ENCODE results near the gene DHODH.
"Not testable (repeated sequence)": the region's sequence is repeated elsewhere in the genome, so short reads cannot be mapped to it uniquely, and the experiment has no call there.

DHODH gene

GRCh38 chr16:72014675-72015074 lies 6.1 kb downstream of the DHODH start:
- no peak for DNase-seq

GRCh38 chr16:72015124-72015523 lies 6.6 kb downstream of the DHODH start:
- DNase-seq = no peak

- DNase-seq = no peak
Observed at GRCh38 chr16:72018470-72018869, 9.9 kb downstream of the DHODH start.

GRCh38 chr16:72021043-72021442 lies 12.5 kb downstream of the DHODH start:
- no peak for DNase-seq

- no peak for DNase-seq
Observed at GRCh38 chr16:72022127-72022526, 13.6 kb downstream of the DHODH start.

- no peak for DNase-seq
Observed at GRCh38 chr16:72023962-72024361, 15.4 kb downstream of the DHODH start.

GRCh38 chr16:72024862-72025382 lies 16.4 kb downstream of the DHODH start:
- no peak for DNase-seq

- DNase-seq = no peak
Observed at GRCh38 chr16:72025404-72026114, 17.0 kb downstream of the DHODH start.

GRCh38 chr16:72027669-72028378 lies 19.3 kb downstream of the DHODH start:
- DNase-seq = no peak

- no peak for DNase-seq
Observed at GRCh38 chr16:72029567-72030271, 21.2 kb downstream of the DHODH start.

GRCh38 chr16:72033437-72033836 lies 24.9 kb downstream of the DHODH start:
- no peak for DNase-seq

GRCh38 chr16:72036098-72036497 lies 27.6 kb downstream of the DHODH start:
- DNase-seq = no peak

GRCh38 chr16:72042157-72042660 lies 33.7 kb downstream of the DHODH start:
- no peak for DNase-seq

GRCh38 chr16:72043058-72043457 lies 34.5 kb downstream of the DHODH start:
- DNase-seq = no peak

- DNase-seq = no peak
Observed at GRCh38 chr16:72043539-72043938, 35.0 kb downstream of the DHODH start.

- DNase-seq = no peak
Observed at GRCh38 chr16:72044296-72044695, 35.8 kb downstream of the DHODH start.

GRCh38 chr16:72044825-72045359 lies 36.3 kb downstream of the DHODH start:
- no peak for DNase-seq

- DNase-seq = no peak
Observed at GRCh38 chr16:72049110-72049509, 40.6 kb downstream of the DHODH start.

- no peak for DNase-seq
Observed at GRCh38 chr16:72050769-72051464, 42.4 kb downstream of the DHODH start.

- DNase-seq = no peak
Observed at GRCh38 chr16:72051818-72052217, 43.3 kb downstream of the DHODH start.

GRCh38 chr16:72054254-72054847 lies 45.8 kb downstream of the DHODH start, which contains the start of gene HP:
TSS of gene HP (plus strand) at chr16:72054505. CDS start at chr16:72054653, 148 bp downstream.
- not testable (repeated sequence) for DNase-seq

GRCh38 chr16:72055911-72056310 lies 47.4 kb downstream of the DHODH start:
- DNase-seq = no peak

All from SW 1271 (cell line).